A172 (cell line): Measurements from ENCODE around the gene KCNK13. TPM values are rescaled to one million over a fixed set of nuclear protein-coding genes. Genes with fewer than 3 reads are reported as not detected.
"Not testable (repeated sequence)": the region's sequence is repeated elsewhere in the genome, so short reads cannot be mapped to it uniquely, and the experiment has no call there.

Source experiments
- DNase-seq: peaks from one replicate; pipeline ENCODE4 v3.0.0-alpha.2; 2015; ENCODE audit warnings: low spot score
- total RNA-seq: library from RNA; depleted of rRNA; stranded (reverse); fragments of >200 nt; shearing (Covaris generic); gene quantifications from 2 replicates; pipeline ENCODE4 v1.2.3, GENCODE V29; 2014

The KCNK13 gene
- total RNA-seq, 1 experiment from 2014 or later: not detected

DNA sequence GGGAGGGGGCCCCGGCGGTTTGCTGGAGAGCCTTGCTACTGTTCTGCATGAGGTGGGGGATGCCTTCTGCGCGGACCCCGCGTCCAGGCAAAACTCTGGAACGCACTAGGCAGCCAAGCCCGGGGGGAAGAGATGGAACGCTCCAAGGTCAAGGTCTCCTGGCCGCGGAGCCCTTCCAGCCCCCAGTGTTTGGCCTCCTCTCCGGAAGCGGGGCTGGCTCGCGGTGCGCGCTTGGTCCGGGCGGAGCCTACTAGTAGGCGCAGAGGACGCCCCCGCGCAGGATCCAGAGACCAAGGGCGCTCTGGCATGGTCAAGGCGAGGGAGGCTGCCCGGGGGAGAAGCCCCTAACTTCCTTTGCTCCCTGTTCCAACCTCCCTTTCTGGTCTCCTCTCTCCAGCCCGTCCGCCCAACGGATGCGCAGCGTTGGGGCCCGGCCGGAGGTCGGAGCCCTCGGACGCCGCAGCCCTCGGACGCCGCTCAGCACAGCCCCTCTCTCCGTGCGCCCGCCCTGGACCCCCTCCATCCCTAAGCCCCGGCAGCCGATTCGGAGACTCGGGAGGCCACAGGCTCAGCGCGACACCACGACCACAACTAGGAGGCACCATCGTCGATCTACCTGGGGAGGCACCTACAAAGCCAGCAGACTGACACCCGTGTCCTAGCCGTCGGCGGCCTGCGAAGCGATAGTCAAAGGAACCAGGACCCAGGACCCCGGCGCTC is 669 bp upstream of the KCNK13 start:
- no peak for DNase-seq

DNA sequence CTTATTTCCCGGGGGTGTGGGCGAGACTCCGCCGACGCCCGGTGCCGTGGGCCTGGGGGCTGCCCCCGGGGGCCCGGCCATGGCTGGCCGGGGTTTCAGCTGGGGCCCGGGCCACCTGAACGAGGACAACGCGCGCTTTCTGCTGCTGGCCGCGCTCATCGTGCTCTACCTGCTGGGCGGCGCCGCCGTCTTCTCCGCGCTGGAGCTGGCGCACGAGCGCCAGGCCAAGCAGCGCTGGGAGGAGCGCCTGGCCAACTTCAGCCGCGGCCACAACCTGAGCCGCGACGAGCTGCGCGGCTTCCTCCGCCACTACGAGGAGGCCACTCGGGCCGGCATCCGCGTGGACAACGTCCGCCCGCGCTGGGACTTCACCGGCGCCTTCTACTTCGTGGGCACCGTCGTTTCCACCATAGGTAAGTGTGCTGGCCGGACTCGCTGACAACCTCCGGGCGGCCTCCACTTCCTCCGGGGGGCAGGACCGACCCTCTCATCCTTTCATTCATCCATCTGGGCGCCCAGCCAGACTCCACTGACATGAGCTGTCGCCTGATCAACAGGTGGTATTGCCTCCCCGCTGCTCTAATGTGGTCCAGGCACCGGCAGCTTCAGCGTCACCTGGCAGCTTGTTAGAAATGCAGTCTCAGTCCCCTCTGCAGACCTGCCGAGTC is 467 bp downstream of the KCNK13 start:
- DNase-seq: no peak

DNA sequence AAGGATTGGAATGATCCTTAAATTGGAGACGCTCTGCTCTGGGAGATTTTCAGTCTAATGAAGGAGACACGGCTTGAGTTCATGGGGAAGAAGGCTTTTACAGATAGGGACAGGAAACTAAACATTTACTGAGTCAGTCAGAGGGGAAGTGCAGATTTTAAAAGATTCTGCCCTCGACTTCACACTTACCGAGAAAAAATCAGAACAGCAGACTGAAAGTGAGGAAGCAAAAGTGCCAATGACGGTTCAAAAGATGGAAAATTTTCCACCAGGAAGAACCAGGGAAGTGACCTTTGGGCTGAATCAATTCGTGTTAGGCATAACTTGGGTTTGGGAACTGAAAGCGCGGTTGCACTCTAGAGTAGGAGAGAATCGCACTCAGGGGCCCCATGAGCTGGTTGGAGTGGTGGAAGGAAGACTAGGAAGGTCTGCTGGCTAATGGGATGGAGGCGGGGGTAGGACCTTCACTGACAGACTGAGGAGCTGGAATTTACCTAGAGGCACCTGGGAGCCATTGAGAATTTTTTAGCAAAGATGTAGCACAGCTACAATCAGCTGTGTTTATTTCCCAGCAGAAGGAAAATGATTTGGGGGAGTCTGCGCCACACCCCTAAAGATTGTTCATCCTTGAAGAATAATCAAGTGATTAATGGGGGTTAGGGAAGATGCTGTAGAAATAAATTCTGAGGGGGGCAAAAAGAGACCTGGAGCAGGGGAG is 1.2 kb downstream of the KCNK13 start:
- no peak for DNase-seq

DNA sequence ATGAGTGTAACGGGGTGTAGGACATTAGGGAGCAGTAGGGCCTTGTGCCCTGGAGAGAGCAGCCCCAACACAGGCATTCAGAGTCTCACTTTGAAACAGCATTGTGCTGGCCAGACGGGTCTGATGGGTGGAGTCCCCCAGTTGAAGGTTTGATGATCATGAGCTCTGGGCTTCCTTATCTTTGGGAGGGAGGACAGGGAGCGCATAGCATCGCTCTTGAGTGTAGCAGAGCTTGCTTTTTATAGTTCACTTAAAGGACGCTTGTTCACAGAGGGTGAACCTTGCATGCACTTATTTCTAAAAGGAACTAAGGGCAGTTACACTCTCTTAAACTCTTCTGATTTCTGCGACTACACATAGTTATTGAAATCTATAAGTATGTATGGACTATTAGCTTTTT is 10.6 kb downstream of the KCNK13 start:
- no peak for DNase-seq

DNA sequence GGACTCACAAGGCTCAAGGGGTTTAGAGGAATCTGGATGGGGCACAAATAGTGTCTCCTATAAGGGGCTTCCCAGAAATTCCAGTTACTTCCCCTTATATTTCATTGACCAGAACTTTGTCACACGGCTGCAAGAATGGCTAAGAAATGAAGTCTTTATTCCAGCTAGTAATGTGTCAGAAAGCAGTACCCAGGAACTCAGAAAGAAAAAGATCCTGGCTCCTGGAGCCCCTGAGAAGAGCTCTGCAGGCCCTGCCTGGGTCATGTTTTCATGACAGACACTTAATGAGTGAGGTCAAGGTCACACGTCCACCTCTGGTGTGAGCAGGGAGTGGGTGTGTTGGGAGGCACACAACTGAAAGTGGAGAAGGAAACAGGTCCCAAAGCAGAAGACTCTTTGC is 17.8 kb downstream of the KCNK13 start:
- DNase-seq: no peak

DNA sequence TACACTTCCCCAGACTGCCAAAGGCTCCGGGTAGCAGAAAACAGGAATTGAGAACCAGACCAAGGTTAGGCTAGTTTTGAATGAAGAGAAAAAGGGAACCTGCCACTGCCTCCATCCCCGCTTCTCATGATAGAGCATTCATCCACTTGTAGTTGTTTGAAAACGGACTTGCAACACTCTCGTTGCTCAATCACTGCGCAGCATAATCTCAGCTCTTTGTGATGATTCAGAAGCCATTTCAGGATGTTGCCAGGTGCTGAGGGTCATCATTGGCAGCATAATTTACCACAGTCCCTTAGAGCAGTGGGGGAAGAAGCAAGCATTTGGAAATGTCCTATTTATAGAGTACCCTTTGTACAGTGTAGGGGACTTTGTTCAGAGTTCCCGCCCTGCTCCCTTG is 25.6 kb downstream of the KCNK13 start:
- DNase-seq: peak; percentile 82

DNA sequence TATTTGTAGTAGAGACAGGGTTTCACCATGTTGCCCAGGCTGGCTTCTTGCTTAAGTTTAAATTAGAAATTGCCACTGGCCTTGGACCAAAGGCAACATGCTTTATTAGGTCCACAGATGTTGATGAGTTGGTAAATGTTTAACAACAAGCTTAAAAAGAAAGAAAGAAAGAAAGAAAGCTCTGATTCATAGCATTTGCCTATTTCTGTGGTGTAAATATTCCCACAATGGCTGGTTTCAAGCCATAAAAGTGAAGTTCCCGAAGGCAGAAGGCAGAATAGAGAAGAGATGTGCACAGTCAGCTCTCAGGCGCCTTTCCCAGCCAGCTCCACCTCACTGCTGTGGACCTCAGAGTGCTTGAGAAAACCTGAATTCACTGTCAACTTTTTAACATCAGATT is 26.4 kb downstream of the KCNK13 start:
- DNase-seq: no peak

DNA sequence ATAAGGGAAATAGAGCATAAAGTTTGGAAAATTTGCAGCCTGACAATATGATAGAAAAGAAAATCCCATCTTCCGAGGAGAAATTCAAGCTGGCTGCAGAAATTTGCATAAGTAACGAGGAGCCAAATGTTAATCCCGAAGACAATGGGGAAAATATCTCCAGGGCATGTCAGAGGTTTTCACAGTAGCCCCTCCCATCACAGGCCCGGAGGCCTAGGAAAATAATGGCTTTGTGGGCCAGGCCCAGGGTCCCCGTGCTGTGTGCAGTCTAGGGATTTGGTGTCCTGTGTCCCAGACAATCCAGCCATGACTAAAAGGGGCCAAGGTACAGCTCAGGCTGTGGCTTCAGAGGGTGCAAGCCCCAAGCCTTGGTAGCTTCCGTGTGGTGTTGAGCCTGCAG is 27.7 kb downstream of the KCNK13 start:
- DNase-seq: not testable (repeated sequence)

DNA sequence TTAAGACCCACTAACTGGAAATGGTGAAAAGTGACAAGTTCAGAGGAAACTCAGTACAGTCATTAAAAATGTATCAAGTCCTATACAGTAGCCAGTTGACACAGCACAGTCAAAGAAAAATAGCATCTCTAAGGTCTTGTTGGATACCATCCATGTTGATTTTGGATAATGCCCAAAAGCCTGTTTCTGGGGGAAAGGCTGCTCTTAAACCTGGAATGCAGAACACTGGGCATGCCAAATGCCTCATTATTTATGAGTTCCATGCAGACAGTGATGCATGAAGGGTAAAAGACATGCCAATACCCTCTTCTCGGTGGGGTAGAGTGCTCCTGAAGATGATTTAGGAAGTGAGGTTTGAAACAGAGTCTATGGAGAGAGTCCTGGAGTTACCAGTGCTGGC is 29.6 kb downstream of the KCNK13 start:
- peak; percentile 71 for DNase-seq

DNA sequence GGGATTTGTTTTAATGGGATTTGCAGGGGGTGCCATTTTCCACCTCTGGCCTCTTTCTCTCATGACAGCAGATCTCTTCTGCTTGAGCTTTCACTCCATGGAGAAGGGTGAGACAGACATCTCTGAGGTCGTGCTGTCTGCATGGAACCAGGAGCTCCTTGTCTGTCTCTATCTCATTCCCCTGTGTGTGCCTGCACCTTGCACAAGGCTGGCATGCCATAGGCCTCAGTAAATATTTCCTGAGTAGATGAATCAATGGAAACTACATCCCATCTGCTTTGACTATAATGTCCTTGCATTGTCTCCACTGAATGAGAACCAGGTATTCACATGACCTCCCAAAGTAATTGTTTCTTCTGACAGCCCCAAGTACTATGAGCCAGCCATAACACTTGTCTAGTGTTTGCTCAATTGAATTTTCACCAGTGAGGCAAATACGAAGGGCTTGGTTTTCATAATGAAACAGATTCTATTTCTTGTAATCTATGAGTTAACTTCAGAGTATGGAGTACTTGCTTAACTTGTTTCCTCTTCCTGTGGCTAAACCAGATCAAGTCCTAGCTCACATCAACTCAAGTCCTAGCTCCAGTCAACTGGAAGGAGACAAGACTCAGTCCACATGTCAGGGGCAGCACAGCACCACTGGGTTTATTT is 32.3 kb downstream of the KCNK13 start:
- peak; percentile 14 for DNase-seq

DNA sequence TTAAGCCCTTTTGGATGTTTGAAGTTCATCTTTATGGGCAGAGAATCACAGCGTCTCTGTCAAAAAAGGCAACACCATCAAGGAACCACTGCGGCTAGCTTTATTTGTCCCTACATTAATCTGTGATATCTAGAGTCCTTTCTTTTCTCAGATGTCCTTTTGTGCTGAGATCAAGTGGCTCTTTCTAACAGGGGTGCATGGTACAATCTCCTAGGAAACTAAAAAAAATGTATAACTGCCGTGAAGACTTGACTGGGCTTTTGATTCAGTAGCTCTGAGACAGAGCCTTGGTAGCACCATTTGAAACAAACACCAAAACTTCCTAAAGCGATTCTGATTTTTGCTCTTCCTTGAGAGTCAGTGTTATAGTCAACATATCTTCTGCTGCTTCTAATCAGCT is 33.3 kb downstream of the KCNK13 start:
- no peak for DNase-seq

DNA sequence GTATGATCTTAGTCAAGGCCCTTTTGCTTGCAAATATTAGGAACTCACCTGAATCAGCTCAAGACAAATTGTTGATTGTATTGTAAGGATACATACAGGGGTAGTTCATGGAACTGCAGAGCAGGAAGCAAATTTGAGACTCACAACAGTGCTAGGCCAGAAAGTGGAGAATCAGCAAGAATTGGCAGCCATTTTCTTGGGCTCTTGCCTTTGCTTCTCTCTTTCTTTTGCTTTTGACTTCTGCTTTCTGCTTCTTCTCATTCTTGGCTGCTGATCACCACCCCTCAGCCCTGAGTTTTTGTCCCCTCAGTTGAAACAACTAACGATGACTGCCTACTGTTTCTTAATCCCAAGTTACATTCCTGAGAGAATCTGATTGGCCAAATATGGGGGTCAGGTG is 34.8 kb downstream of the KCNK13 start:
- no peak for DNase-seq

DNA sequence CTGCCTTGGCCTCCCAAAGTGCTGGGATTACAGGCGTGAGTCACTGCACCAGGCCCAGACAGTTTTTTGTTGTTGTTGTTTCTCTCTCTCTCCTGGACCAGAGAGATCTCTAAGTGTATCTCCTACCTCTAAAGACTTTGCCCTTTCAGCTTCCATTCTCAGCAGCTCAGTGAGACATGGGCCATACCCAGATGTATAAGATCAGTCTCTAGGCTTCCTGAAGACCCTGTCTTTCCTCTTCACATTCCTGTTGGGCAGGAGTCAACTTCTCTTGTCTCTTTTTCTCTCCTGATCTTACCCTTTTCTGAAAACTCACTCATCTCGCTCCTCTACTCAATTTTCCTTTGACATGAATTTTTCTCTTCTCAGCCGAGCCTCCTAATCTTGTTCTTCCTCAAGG is 42.0 kb downstream of the KCNK13 start:
- no peak for DNase-seq

DNA sequence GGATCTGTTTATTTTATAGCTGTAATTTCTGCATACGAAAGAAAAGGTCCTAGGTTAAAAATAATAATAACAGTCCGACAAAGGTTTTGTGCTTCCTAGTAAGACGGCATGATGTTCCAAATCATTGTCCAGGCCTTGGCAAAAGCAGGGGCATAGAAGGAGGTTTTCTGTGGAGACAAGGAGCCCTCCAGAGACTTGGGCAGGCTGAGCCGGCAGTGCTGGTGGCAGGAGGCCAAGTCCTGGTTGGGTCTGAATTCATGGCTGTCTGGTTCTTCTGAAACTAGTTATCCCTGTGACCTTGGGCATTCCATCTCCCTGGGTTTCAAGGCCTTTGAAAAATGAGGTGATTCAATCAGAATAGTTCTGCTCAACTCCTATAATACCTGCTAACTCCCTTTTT is 44.0 kb downstream of the KCNK13 start:
- DNase-seq: no peak

DNA sequence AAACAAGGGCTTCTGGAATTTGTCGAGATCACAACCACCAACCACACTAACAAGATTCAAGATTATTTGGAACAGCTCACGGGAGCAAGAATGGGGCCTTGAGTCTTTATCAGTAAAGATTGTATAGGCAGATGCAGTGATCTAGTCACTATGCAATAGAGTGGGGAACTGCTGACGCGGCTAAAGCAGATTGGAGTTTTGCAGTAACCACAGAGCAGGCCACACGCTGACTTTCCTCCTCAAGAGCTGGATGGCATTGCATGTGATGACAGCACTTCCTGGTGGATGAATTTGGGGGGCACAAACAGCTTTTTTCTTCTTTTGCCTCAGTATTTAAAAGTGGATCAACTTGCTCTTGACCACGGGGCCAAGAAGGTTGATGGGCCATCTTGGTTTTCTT is 46.0 kb downstream of the KCNK13 start:
- no peak for DNase-seq

DNA sequence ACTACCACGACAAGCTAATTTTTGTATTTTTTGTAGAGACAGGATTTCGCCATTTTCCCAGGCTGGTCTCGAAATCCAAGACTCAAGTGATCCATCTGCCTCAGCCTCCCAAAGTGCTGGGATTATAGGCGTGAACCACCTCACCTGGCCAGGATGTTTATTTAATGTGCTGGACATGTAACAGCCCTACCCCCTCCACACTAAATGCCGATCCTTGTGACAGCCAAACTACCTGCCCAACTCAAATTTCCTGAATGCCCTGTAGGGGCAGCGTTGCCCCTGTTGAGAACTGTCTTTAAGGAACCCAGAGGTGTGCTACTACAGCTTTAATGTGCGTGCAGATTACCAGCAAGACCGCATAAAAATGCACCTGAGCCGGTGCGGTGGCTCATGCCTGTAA is 48.1 kb downstream of the KCNK13 start:
- DNase-seq: peak; percentile 49

DNA sequence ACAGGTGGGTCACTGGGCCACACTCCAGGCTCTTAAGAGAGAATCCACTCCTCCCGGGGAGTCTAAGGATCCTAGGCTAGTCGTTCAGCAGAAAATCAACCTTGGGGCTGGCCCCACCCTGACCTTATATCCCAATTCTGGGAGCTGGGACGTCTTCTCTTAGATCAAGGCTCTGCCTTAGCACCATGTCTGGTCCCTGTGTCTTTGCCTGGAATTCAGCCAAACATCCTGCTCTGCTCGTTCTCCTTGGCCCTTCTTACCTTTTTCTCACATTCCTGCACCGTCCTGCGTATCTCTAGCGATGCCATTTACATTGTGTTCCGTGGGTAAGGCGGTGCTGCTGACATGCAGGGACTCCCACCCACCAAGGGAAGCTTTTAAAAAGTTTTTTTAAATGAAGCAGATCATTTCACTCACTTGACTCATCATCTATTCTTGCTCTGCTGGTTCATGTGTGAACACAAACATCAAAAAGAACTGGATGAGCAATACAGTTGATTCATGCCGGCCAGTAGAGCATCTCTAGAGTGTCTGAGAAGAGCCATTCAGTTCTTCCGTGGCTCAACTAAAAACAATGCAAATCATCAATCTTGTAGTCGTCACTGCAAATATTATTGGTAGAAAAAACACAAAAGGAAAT is 50.2 kb downstream of the KCNK13 start:
- peak; percentile 70 for DNase-seq

DNA sequence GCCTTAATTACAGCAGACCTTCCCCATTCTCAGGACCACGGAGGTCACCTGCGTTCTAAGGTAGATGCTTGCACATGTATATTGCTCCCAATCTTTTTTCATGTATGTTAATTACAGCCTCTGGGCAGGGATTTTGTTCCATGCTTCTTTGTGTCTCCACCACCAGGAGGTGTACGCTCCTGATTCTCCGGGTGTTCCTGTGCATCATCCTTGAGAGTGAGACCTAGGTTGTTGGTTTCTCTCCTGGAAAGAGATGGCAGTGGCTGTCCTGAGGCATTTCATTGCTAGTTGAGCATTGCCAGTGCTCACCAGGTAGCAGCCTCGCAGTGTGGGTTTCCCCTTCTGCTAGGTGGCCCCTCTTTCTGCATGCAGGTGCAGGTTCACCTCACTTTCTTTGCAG is 52.8 kb downstream of the KCNK13 start:
- DNase-seq: no peak

DNA sequence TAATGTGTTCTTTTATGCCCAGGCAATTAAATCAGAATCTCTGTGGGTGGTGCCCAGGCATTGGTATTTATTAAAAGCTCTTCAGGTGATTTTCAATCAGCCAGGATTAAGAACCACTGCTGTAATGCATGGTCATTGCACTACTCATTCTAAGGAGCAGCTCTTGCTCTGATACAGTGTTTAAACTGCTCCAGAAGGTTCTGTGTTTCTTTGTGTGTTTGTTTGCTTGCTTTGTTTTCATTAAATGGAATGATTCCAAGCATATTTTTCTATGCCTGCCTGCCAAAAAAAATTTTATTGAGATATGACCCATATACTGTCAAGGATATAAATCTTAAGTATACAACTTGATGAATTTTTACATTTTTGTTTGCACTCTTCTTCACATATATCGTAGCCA is 54.0 kb downstream of the KCNK13 start:
- no peak for DNase-seq

DNA sequence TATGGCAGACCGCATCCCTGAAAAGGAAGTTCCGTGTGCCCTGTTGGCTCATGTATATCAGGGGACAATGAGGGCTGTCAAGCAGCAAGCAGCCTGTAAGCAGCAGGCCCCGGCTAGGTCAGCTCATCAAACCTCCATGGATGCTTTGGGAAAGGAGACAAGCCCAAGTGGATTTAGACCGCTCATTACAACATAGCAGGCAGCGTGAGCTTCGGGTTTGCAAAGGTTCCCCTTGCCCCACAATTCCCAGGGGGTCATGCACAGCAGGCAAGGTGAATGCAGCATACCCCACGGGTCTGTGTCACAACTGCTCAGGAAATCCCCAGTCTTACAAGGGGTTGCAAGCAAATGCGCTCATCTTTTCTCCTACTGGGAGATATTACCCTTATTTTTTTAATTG is 54.6 kb downstream of the KCNK13 start:
- DNase-seq: no peak

DNA sequence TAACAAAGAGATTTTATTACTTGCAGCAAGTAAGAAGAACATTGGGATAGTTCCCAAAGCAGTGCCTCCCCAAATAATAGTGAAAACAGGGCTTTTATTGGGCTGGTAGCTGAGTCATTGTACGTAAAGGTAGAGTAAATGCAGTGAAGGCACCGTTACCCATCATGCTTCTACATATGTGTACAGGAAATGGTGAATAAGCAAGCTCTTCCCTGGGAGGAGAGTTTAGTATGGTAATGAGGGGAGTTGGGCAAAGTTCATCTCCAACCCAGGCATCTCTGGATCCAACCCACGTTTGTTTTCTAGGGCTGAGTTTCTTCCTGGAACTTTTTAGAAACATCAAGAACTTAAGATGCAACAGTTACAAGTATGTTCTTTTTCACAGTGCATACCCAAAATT is 56.2 kb downstream of the KCNK13 start:
- DNase-seq: no peak

DNA sequence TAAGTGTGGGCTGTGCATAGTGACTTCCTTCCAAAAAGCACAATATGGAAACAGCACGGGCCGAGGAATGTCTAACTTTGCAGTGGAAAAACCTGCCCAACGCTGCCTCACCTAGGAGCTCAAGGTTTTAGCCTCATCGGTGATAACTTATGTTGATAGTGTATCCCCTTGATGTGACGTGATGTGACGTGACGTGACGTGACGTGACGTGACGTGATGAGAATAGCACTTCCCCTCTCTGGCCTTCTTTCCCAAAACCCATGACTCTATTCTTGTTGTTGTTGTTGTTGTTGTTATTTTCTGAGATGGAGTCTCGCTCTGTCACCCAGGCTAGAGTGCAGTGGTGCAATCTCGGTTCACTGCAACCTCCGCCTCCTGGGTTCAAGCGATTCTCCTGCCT is 64.5 kb downstream of the KCNK13 start:
- DNase-seq: no peak
